Measurements from ENCODE around the gene KLHL22. TPM values are rescaled to one million over a fixed set of nuclear protein-coding genes. Genes with fewer than 3 reads are reported as not detected.
A peak's percentile ranks its signal among the peaks of the same experiment; 100 is the strongest.

Gene KLHL22
- total RNA-seq, 1 experiment from 2014 or later: 36.2 TPM

DNA sequence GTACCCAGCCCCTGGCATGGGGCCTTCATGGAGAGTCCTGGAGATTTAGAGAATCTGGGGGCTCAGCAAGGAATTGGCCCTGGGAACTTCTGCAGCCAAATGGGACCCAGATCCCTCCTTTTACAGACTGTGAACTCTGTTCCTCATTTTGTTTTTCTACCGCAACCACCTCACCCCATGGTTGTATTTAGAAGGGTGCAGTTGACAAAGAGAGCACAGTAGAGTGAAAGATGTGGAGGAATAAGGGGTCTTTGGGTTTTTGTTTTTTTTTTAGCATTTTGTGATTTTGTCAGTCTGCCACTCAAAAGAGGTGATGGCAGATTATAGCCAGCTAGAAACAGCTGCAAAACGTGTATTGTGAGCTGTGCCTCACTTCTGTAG, 99.7 kb downstream of the KLHL22 start:
- Histone ChIP-seq H3K36me3 (ENCODE audit: insufficient read depth, low read length, poor library complexity, severe bottlenecking) (peaks cover 1% of the 10 kb centered on the region), H3K4me3 (ENCODE audit: low read depth, low read length, poor library complexity, severe bottlenecking) (peak overlapping the region; percentile 84), H3K4me1 (ENCODE audit: insufficient read depth, low read length, poor library complexity, severe bottlenecking) (peaks cover 22% of the 10 kb centered on the region), H3K27ac (ENCODE audit: low read depth, low read length, poor library complexity, severe bottlenecking) (no peak overlapping the region), H3K9me3 (ENCODE audit: low read depth, low read length, poor library complexity, severe bottlenecking) (no peaks in the 10 kb centered on the region), H3K27me3 (replicated peaks; ENCODE audit: insufficient read depth, low read depth, low read length, poor library complexity) (no peaks in the 10 kb centered on the region)
- no peak for DNase-seq (ENCODE audit: low spot score)
- CTCF ChIA-PET: no interaction called here
- no TSS peak for BruUV-seq (replicated peaks)
- intact Hi-C loops (cut with micrococcal nuclease; ENCODE audit: unreplicated experiment): no loop called here
- TF ChIP-seq, protein P1, sequence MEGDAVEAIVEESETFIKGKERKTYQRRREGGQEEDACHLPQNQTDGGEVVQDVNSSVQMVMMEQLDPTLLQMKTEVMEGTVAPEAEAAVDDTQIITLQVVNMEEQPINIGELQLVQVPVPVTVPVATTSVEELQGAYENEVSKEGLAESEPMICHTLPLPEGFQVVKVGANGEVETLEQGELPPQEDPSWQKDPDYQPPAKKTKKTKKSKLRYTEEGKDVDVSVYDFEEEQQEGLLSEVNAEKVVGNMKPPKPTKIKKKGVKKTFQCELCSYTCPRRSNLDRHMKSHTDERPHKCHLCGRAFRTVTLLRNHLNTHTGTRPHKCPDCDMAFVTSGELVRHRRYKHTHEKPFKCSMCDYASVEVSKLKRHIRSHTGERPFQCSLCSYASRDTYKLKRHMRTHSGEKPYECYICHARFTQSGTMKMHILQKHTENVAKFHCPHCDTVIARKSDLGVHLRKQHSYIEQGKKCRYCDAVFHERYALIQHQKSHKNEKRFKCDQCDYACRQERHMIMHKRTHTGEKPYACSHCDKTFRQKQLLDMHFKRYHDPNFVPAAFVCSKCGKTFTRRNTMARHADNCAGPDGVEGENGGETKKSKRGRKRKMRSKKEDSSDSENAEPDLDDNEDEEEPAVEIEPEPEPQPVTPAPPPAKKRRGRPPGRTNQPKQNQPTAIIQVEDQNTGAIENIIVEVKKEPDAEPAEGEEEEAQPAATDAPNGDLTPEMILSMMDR (conservative IDR thresholded peaks at IDR 0.05; ENCODE audit: low read depth, low read length): no peak
- no peak for TF ChIP-seq EZH2 (IDR thresholded peaks at IDR 0.05; ENCODE audit: borderline replicate concordance, low read depth, low read length, poor library complexity, severe bottlenecking)
- POLR2A ChIA-PET (ENCODE audit: low non-redundant PET): no interaction called here

DNA sequence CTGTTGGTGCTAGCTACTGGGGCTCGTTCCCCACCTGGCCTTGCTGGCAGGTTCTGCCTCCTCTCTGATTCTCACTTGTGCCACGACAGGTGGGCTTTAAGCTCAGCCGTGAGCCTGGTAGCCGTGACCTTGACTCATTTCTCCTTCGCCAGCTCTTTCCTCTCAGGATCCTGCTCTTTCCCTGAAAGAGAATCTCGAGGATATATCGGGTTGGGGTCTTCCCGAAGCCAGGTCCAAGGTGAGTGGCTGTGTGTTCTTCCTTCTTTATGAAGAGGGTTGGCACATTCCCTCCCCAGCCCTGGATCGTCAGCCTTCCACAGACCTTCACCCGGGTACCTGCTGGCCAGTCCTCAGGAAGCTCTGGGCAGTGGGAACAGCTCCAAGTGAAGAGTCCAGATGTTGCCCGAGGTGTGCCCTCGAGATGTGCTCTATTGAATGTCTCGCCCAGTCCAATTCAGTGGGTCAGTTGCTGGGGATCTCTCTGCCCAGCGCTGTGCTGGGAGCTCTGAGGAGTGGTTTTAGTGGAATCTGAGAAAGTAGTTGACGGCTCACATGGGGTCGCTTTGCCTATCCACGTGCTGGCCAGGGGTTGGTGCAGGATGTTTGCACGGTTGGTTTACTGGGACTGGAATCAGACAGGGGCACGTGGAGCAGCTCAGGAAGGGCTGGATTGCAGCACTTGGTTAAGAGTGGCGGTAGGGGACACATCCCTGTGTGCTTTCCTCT, 100.3 kb downstream of the KLHL22 start:
- TF ChIP-seq, protein P1 (conservative IDR thresholded peaks at IDR 0.05; ENCODE audit: low read depth, low read length): no peak
- DNase-seq (ENCODE audit: low spot score): no peak
- intact Hi-C loops (cut with micrococcal nuclease; ENCODE audit: unreplicated experiment): no loop called here
- Histone ChIP-seq H3K4me3 (ENCODE audit: low read depth, low read length, poor library complexity, severe bottlenecking) (peak overlapping the region; percentile 84), H3K4me1 (ENCODE audit: insufficient read depth, low read length, poor library complexity, severe bottlenecking) (peaks cover 22% of the 10 kb centered on the region), H3K9me3 (ENCODE audit: low read depth, low read length, poor library complexity, severe bottlenecking) (no peaks in the 10 kb centered on the region), H3K27me3 (replicated peaks; ENCODE audit: insufficient read depth, low read depth, low read length, poor library complexity) (no peaks in the 10 kb centered on the region), H3K36me3 (ENCODE audit: insufficient read depth, low read length, poor library complexity, severe bottlenecking) (no peaks in the 10 kb centered on the region), H3K27ac (ENCODE audit: low read depth, low read length, poor library complexity, severe bottlenecking) (peak overlapping the region; percentile 16)
- POLR2A ChIA-PET (ENCODE audit: low non-redundant PET): no interaction called here
- no TSS peak for BruUV-seq (replicated peaks)
- CTCF ChIA-PET: no interaction called here

DNA sequence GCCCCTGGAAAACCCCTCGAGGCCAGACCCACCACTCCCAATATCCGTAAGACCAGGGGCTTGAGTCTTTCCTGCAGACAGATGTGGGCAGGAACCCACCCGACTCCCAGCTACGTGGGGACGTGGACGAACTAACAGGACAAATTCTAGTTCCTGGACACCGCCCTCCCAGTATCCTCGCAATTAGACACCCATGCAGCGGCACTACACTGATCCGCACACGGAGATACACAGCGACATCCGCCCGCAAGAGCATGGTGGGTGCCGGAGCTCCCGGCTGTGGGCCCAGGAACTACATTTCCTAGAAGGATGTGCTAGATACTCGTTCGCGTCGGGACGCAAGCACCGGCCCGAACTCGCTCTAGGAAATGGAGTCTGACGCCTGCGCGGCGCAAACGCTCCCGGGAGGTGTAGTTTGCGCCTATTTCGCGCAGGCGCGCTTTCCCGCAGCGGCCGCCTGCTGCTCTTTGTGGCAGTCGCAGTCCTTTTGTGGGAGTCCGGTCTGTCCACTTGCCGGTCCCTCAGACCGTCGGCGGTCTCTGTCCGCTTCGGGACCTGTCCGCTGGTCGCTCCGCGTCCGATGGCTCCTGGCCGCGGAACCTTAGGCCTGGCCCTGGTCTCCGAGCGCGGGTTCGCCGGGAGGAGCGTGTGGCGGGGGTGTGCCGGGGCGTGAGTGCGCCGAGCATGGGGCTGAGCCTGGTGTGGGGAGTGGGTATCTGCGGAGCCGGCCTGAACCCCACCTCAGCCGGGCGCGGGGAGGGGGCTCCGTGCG, 101.7 kb downstream of the KLHL22 start, which contains the start of gene ZNF74:
Gene ZNF74, plus strand, starts transcription at position 447 of the 772 bp plus-strand sequence. CDS start 478 bp downstream, outside the sequence.
- H3K36me3 ChIP-seq (ENCODE audit: insufficient read depth, low read length, poor library complexity, severe bottlenecking): no peaks in the 10 kb centered on the region
- H3K9me3 ChIP-seq (ENCODE audit: low read depth, low read length, poor library complexity, severe bottlenecking): no peaks in the 10 kb centered on the region
- POLR2A ChIA-PET (ENCODE audit: low non-redundant PET): no interaction called here
- CTCF ChIA-PET: interaction anchor here (0.5 kb wide), 1 partner anchor 24 kb away, joined by 6 read pairs; no protein-coding TSS in a partner anchor
- TF ChIP-seq EZH2 (IDR thresholded peaks at IDR 0.05; ENCODE audit: borderline replicate concordance, low read depth, low read length, poor library complexity, severe bottlenecking): no peak
- TF ChIP-seq, protein P1 (conservative IDR thresholded peaks at IDR 0.05; ENCODE audit: low read depth, low read length): no peak
- H3K27ac ChIP-seq (ENCODE audit: low read depth, low read length, poor library complexity, severe bottlenecking): peak within 1 kb of the TSS; percentile 91
- intact Hi-C loops (cut with micrococcal nuclease; ENCODE audit: unreplicated experiment): no loop called here
- no peaks in the 10 kb centered on the region for H3K27me3 ChIP-seq (replicated peaks; ENCODE audit: insufficient read depth, low read depth, low read length, poor library complexity)
- BruUV-seq (replicated peaks): no TSS peak
- DNase-seq (ENCODE audit: low spot score): peak; percentile 97
- peaks cover 22% of the 10 kb centered on the region for H3K4me1 ChIP-seq (ENCODE audit: insufficient read depth, low read length, poor library complexity, severe bottlenecking)
- peak within 1 kb of the TSS; percentile 84 for H3K4me3 ChIP-seq (ENCODE audit: low read depth, low read length, poor library complexity, severe bottlenecking)
